HG03520 (cell line): Measurements from ENCODE around the gene AKR1E2.

Source experiments
- ATAC-seq: cut with Tn5 transposase; IDR thresholded peaks from one replicate; pipeline ENCODE4 v1.9.1; 2021; ENCODE audit warnings: mild to moderate bottlenecking, moderate library complexity; ENCODE audit not compliant: unreplicated experiment

AKR1E2 gene

GRCh38 chr10:4825868-4826791, at the start of gene AKR1E2:
TSS of gene AKR1E2 (plus strand) at chr10:4826207. CDS start at chr10:4826325, 118 bp downstream.
- no peak for ATAC-seq

GRCh38 chr10:4776234-4776638, 49.8 kb upstream of the AKR1E2 start:
- no peak for ATAC-seq

GRCh38 chr10:4778761-4779160, 47.2 kb upstream of the AKR1E2 start:
- ATAC-seq: no peak

- ATAC-seq: no peak
Observed at GRCh38 chr10:4780091-4780490, 45.9 kb upstream of the AKR1E2 start.

GRCh38 chr10:4780782-4781181, 45.2 kb upstream of the AKR1E2 start:
- ATAC-seq: no peak

- ATAC-seq: no peak
Observed at GRCh38 chr10:4781955-4782354, 44.1 kb upstream of the AKR1E2 start.

- no peak for ATAC-seq
Observed at GRCh38 chr10:4784667-4785333, 41.2 kb upstream of the AKR1E2 start.

- ATAC-seq: no peak
Observed at GRCh38 chr10:4786043-4786839, 39.8 kb upstream of the AKR1E2 start.

- ATAC-seq: no peak
Observed at GRCh38 chr10:4790045-4790444, 36.0 kb upstream of the AKR1E2 start.

- ATAC-seq: no peak
Observed at GRCh38 chr10:4790922-4791321, 35.1 kb upstream of the AKR1E2 start.

GRCh38 chr10:4792381-4792780, 33.6 kb upstream of the AKR1E2 start:
- ATAC-seq: no peak

GRCh38 chr10:4801405-4801804, 24.6 kb upstream of the AKR1E2 start:
- no peak for ATAC-seq

GRCh38 chr10:4802711-4803487, 23.1 kb upstream of the AKR1E2 start:
- ATAC-seq: no peak

- no peak for ATAC-seq
Observed at GRCh38 chr10:4803822-4804221, 22.2 kb upstream of the AKR1E2 start.

GRCh38 chr10:4804465-4804864, 21.5 kb upstream of the AKR1E2 start:
- ATAC-seq: no peak

- no peak for ATAC-seq
Observed at GRCh38 chr10:4806534-4806933, 19.5 kb upstream of the AKR1E2 start.

GRCh38 chr10:4807761-4808507, 18.1 kb upstream of the AKR1E2 start:
- peak; percentile 63 for ATAC-seq

- no peak for ATAC-seq
Observed at GRCh38 chr10:4809156-4809555, 16.9 kb upstream of the AKR1E2 start.

GRCh38 chr10:4810092-4810491, 15.9 kb upstream of the AKR1E2 start:
- ATAC-seq: no peak

- ATAC-seq: no peak
Observed at GRCh38 chr10:4812046-4812445, 14.0 kb upstream of the AKR1E2 start.
